ENCODE results near the gene ATP13A2. TPM values are rescaled to one million over a fixed set of nuclear protein-coding genes. Genes with fewer than 3 reads are reported as not detected.
"Not testable (repeated sequence)": the region's sequence is repeated elsewhere in the genome, so short reads cannot be mapped to it uniquely, and the experiment has no call there.

The ATP13A2 gene
- total RNA-seq, 1 experiment from 2014 or later = 61.3 TPM

DNA sequence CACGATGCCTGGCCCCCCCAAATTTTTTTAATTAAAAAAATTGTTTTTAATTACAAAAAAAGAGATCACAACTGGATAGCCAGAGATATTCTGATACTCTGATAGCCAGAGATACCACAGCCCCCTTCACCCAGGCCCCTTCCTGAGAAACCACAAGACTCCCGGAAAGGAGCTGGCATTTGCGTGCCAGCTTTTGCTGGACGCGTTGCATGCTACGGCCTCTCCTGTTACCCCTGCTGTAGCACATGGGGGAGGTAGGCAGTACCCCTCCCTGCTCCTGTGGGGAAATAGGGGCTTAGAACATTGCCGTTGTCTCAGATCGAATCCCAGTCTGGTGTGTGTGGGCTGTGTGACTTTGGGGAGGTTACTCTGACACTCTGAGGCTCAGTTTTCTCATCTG, 54.0 kb downstream of the ATP13A2 start:
- intact Hi-C loops (cut with micrococcal nuclease) = no loop called here
- Mint-ChIP-seq H3K27ac (ENCODE audit: low read depth, unreplicated experiment) (no peak overlapping the region), H3K9me3 (ENCODE audit: unreplicated experiment) (no peaks in the 10 kb centered on the region), H3K27me3 (ENCODE audit: insufficient read depth, unreplicated experiment) (no peaks in the 10 kb centered on the region), H3K36me3 (ENCODE audit: insufficient read depth, unreplicated experiment) (peaks cover 10% of the 10 kb centered on the region), H3K4me3 (ENCODE audit: unreplicated experiment) (no peak overlapping the region), H3K4me1 (ENCODE audit: insufficient read depth, unreplicated experiment) (peaks cover 4% of the 10 kb centered on the region)
- BruUV-seq (replicated peaks) = no TSS peak
- ChIA-PET POLR2A (interaction anchor here (1.3 kb wide), 1 partner anchor 14 kb away, joined by 4 read pairs; no protein-coding TSS in a partner anchor), CTCF (interaction anchor here (0.6 kb wide), 1 partner anchor 284 kb away, joined by 3 read pairs; no protein-coding TSS in a partner anchor)
- TF ChIP-seq, protein P1, sequence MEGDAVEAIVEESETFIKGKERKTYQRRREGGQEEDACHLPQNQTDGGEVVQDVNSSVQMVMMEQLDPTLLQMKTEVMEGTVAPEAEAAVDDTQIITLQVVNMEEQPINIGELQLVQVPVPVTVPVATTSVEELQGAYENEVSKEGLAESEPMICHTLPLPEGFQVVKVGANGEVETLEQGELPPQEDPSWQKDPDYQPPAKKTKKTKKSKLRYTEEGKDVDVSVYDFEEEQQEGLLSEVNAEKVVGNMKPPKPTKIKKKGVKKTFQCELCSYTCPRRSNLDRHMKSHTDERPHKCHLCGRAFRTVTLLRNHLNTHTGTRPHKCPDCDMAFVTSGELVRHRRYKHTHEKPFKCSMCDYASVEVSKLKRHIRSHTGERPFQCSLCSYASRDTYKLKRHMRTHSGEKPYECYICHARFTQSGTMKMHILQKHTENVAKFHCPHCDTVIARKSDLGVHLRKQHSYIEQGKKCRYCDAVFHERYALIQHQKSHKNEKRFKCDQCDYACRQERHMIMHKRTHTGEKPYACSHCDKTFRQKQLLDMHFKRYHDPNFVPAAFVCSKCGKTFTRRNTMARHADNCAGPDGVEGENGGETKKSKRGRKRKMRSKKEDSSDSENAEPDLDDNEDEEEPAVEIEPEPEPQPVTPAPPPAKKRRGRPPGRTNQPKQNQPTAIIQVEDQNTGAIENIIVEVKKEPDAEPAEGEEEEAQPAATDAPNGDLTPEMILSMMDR (IDR thresholded peaks at IDR 0.05; ENCODE audit: unreplicated experiment) = no peak
- DNase-seq (ENCODE audit: unreplicated experiment) = no peak

DNA sequence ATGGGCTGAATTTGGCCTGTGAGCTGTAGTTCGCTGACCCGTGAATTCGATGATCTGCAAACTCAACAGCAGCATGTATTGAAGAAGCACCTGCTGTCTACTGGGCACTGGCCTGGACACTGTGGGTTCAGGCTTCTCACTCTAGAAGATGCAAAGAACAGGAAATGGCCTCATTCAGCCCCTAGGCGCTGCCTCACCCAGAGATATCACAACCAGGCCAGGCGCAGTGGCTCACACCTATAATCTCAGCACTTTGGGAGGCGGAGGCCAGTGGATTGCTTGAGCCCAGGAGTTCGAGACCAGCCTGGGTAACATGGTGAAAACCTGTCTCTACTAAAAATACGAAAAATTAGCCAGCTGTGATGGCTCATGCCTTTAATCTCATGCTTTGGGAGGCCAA, 55.0 kb downstream of the ATP13A2 start:
- TF ChIP-seq, protein P1 (IDR thresholded peaks at IDR 0.05; ENCODE audit: unreplicated experiment) = no peak
- CTCF ChIA-PET = interaction anchor here (1.5 kb wide), 1 partner anchor 89 kb away, joined by 7 read pairs; no protein-coding TSS in a partner anchor
- Mint-ChIP-seq H3K27ac (ENCODE audit: low read depth, unreplicated experiment) (no peak overlapping the region), H3K36me3 (ENCODE audit: insufficient read depth, unreplicated experiment) (peaks cover 10% of the 10 kb centered on the region), H3K27me3 (ENCODE audit: insufficient read depth, unreplicated experiment) (no peaks in the 10 kb centered on the region), H3K9me3 (ENCODE audit: unreplicated experiment) (no peaks in the 10 kb centered on the region), H3K4me3 (ENCODE audit: unreplicated experiment) (no peak overlapping the region), H3K4me1 (ENCODE audit: insufficient read depth, unreplicated experiment) (peaks cover 8% of the 10 kb centered on the region)
- no TSS peak for BruUV-seq (replicated peaks)
- POLR2A ChIA-PET = no interaction called here
- intact Hi-C loops (cut with micrococcal nuclease) = no loop called here
- DNase-seq (ENCODE audit: unreplicated experiment) = no peak

DNA sequence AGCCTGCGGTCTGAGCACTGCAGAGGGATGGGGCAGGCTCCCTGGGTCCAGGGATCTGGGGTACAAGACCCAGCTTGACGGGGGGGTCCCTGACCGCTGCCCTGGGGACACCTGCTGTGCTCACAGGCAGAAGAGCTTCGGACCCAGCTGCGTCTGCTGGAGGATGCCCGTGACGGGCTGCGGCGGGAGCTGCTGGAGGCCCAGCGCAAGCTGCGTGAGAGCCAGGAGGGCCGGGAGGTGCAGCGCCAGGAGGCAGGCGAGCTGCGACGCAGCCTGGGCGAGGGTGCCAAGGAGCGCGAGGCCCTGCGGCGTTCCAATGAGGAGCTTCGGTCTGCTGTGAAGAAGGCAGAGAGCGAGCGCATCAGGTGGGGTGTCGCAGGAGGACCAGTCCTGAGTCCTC, 56.5 kb downstream of the ATP13A2 start:
- no peaks in the 10 kb centered on the region for H3K27me3 Mint-ChIP-seq (ENCODE audit: insufficient read depth, unreplicated experiment)
- no peaks in the 10 kb centered on the region for H3K9me3 Mint-ChIP-seq (ENCODE audit: unreplicated experiment)
- TF ChIP-seq, protein P1 (IDR thresholded peaks at IDR 0.05; ENCODE audit: unreplicated experiment) = no peak
- POLR2A ChIA-PET = no interaction called here
- BruUV-seq (replicated peaks) = no TSS peak
- H3K4me3 Mint-ChIP-seq (ENCODE audit: unreplicated experiment) = no peak overlapping the region
- peaks cover 10% of the 10 kb centered on the region for H3K36me3 Mint-ChIP-seq (ENCODE audit: insufficient read depth, unreplicated experiment)
- CTCF ChIA-PET = interaction anchor here (0.7 kb wide), 2 partner anchors 12 to 492 kb away, joined by 3 to 4 read pairs; no protein-coding TSS in a partner anchor
- DNase-seq (ENCODE audit: unreplicated experiment) = no peak
- peaks cover 8% of the 10 kb centered on the region for H3K4me1 Mint-ChIP-seq (ENCODE audit: insufficient read depth, unreplicated experiment)
- H3K27ac Mint-ChIP-seq (ENCODE audit: low read depth, unreplicated experiment) = no peak overlapping the region
- intact Hi-C loops (cut with micrococcal nuclease) = no loop called here

DNA sequence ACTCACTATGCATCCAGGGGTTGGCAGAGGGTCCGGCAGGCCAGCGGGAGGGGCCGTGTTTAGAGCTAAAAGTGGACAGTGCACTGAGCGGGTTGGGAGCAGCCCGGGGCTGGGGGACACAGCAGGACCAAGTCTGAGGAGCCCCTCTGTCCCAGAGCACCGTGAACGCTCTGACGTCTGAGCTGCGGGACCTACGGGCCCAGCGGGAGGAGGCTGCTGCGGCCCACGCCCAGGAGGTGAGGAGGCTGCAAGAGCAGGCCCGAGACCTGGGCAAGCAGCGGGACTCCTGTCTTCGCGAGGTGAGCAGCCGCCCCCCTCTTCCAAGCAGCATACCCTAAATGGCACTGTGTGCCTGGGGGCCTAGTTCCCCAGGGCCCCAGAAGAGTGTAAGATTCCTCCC, 57.1 kb downstream of the ATP13A2 start:
- no peak for DNase-seq (ENCODE audit: unreplicated experiment)
- ChIA-PET POLR2A (interaction anchor here (0.6 kb wide), 1 partner anchor 91 kb away, joined by 3 read pairs; no protein-coding TSS in a partner anchor), CTCF (interaction anchor here (0.6 to 0.7 kb wide), 3 partner anchors 11 to 493 kb away, joined by 3 to 5 read pairs (median 4); partner anchors contain the start of gene ATP13A2)
- no peak overlapping the region for H3K27ac Mint-ChIP-seq (ENCODE audit: low read depth, unreplicated experiment)
- TF ChIP-seq, protein P1 (IDR thresholded peaks at IDR 0.05; ENCODE audit: unreplicated experiment) = no peak
- no peak overlapping the region for H3K4me3 Mint-ChIP-seq (ENCODE audit: unreplicated experiment)
- no peaks in the 10 kb centered on the region for H3K27me3 Mint-ChIP-seq (ENCODE audit: insufficient read depth, unreplicated experiment)
- BruUV-seq (replicated peaks) = no TSS peak
- no peaks in the 10 kb centered on the region for H3K9me3 Mint-ChIP-seq (ENCODE audit: unreplicated experiment)
- peaks cover 8% of the 10 kb centered on the region for H3K4me1 Mint-ChIP-seq (ENCODE audit: insufficient read depth, unreplicated experiment)
- peaks cover 10% of the 10 kb centered on the region for H3K36me3 Mint-ChIP-seq (ENCODE audit: insufficient read depth, unreplicated experiment)
- intact Hi-C loops (cut with micrococcal nuclease) = loop anchor here (5.0 kb wide), 1 partner anchor 283 kb away; no protein-coding TSS in a partner anchor

DNA sequence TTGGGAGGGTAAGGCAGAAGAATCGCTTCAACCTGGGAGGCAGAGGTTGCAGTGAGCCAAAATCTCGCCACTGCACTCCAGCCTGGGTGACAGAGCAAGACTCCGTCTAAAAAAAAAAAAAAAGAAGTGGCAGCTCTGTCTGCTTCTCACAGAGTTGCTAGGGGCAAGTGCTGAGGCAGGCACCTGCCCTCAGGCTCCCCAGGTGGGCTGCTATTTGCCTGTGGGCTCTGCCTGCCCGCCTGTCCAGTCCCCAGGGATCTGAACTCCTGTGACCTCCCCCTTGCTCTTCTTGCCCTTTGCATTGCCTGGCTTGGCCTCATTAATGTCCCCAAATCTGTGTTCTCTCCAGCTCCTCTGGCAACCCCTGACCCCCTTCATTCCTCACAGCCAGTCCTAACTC, 59.4 kb downstream of the ATP13A2 start:
- intact Hi-C loops (cut with micrococcal nuclease) = loop anchor here (5.0 kb wide), 1 partner anchor 285 kb away; no protein-coding TSS in a partner anchor
- H3K4me3 Mint-ChIP-seq (ENCODE audit: unreplicated experiment); H3K27me3 Mint-ChIP-seq (ENCODE audit: insufficient read depth, unreplicated experiment); BruUV-seq (replicated peaks); DNase-seq (ENCODE audit: unreplicated experiment); H3K27ac Mint-ChIP-seq (ENCODE audit: low read depth, unreplicated experiment); H3K9me3 Mint-ChIP-seq (ENCODE audit: unreplicated experiment); H3K36me3 Mint-ChIP-seq (ENCODE audit: insufficient read depth, unreplicated experiment): not testable (repeated sequence)
- ChIA-PET POLR2A (interaction anchor here (1.0 to 1.9 kb wide), 7 partner anchors 27 to 584 kb away, joined by 3 to 7 read pairs (median 4); no protein-coding TSS in a partner anchor), CTCF (interaction anchor here (0.6 to 5.7 kb wide), 31 partner anchors 7 to 489 kb away, joined by 3 to 44 read pairs (median 4); no protein-coding TSS in a partner anchor)
- peaks cover 14% of the 10 kb centered on the region for H3K4me1 Mint-ChIP-seq (ENCODE audit: insufficient read depth, unreplicated experiment)

DNA sequence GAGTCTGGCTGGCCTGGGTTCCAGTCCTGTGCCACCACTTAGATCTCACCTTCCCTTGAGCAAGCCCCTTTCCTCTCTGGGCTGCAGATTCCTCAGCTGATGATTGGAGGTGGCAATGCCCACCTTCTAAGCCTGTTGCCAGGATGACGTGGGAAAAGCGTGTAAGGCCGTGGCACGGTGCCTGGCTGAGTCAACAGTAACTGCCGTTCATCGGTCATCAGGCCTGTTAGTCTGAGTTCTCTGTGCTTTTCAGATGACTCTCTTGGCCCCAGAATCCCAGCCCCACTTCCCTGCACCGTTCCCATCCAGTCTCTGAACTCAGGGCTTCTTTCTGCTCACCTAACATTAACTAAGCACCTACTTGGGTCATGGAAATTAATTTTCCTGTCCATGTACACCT, 62.7 kb downstream of the ATP13A2 start:
- H3K4me3 Mint-ChIP-seq (ENCODE audit: unreplicated experiment); H3K9me3 Mint-ChIP-seq (ENCODE audit: unreplicated experiment); BruUV-seq (replicated peaks); H3K36me3 Mint-ChIP-seq (ENCODE audit: insufficient read depth, unreplicated experiment); intact Hi-C loops (cut with micrococcal nuclease); H3K27me3 Mint-ChIP-seq (ENCODE audit: insufficient read depth, unreplicated experiment): not testable (repeated sequence)
- Mint-ChIP-seq H3K27ac (ENCODE audit: low read depth, unreplicated experiment) (peak overlapping the region; percentile 79), H3K4me1 (ENCODE audit: insufficient read depth, unreplicated experiment) (peaks cover 14% of the 10 kb centered on the region)
- DNase-seq (ENCODE audit: unreplicated experiment) = peak; percentile 93
- CTCF ChIA-PET = interaction anchor here (0.6 to 5.7 kb wide), 4 partner anchors 23 to 713 kb away, joined by 3 to 44 read pairs (median 10); no protein-coding TSS in a partner anchor
- POLR2A ChIA-PET = interaction anchor here (0.6 to 3.5 kb wide), 11 partner anchors 11 to 636 kb away, joined by 3 to 27 read pairs (median 4); no protein-coding TSS in a partner anchor

Measured in MCF 10A (cell line).